ENCODE measurements around the gene OTOGL.
"Not testable (repeated sequence)": the region's sequence is repeated elsewhere in the genome, so short reads cannot be mapped to it uniquely, and the experiment has no call there.

The OTOGL gene

GRCh38 chr12:80129895-80130530 lies 30.7 kb downstream of the OTOGL start:
- no peak for DNase-seq (ENCODE audit: low read depth in 2 of 3, low spot score in 2 of 3)

- no peak for DNase-seq (ENCODE audit: low read depth in 2 of 3, low spot score in 2 of 3)
Observed at GRCh38 chr12:80135624-80136023, 36.3 kb downstream of the OTOGL start.

GRCh38 chr12:80140005-80140404 lies 40.7 kb downstream of the OTOGL start:
- no peak for DNase-seq (ENCODE audit: low read depth in 2 of 3, low spot score in 2 of 3)

- no peak for DNase-seq (ENCODE audit: low read depth in 2 of 3, low spot score in 2 of 3)
Observed at GRCh38 chr12:80142640-80143039, 43.3 kb downstream of the OTOGL start.

- no peak for DNase-seq (ENCODE audit: low read depth in 2 of 3, low spot score in 2 of 3)
Observed at GRCh38 chr12:80143537-80143936, 44.2 kb downstream of the OTOGL start.

GRCh38 chr12:80149547-80150313 lies 50.4 kb downstream of the OTOGL start:
- DNase-seq (ENCODE audit: low read depth in 2 of 3, low spot score in 2 of 3): not testable (repeated sequence)

- no peak for DNase-seq (ENCODE audit: low read depth in 2 of 3, low spot score in 2 of 3)
Observed at GRCh38 chr12:80151131-80151530, 51.8 kb downstream of the OTOGL start.

GRCh38 chr12:80154261-80154660 lies 54.9 kb downstream of the OTOGL start:
- no peak for DNase-seq (ENCODE audit: low read depth in 2 of 3, low spot score in 2 of 3)

GRCh38 chr12:80156306-80156705 lies 57.0 kb downstream of the OTOGL start:
- no peak for DNase-seq (ENCODE audit: low read depth in 2 of 3, low spot score in 2 of 3)

GRCh38 chr12:80157645-80158044 lies 58.3 kb downstream of the OTOGL start:
- DNase-seq (ENCODE audit: low read depth in 2 of 3, low spot score in 2 of 3): no peak

- DNase-seq (ENCODE audit: low read depth in 2 of 3, low spot score in 2 of 3): no peak
Observed at GRCh38 chr12:80161612-80162011, 62.3 kb downstream of the OTOGL start.

GRCh38 chr12:80162177-80162576 lies 62.8 kb downstream of the OTOGL start:
- DNase-seq (ENCODE audit: low read depth in 2 of 3, low spot score in 2 of 3): no peak

GRCh38 chr12:80165746-80166145 lies 66.4 kb downstream of the OTOGL start:
- DNase-seq (ENCODE audit: low read depth in 2 of 3, low spot score in 2 of 3): no peak

GRCh38 chr12:80166751-80167150 lies 67.4 kb downstream of the OTOGL start:
- DNase-seq (ENCODE audit: low read depth in 2 of 3, low spot score in 2 of 3): no peak

GRCh38 chr12:80168936-80169335 lies 69.6 kb downstream of the OTOGL start:
- DNase-seq (ENCODE audit: low read depth in 2 of 3, low spot score in 2 of 3): no peak

GRCh38 chr12:80170915-80171314 lies 71.6 kb downstream of the OTOGL start:
- DNase-seq (ENCODE audit: low read depth in 2 of 3, low spot score in 2 of 3): no peak

GRCh38 chr12:80173083-80173864 lies 73.9 kb downstream of the OTOGL start:
- no peak for DNase-seq (ENCODE audit: low read depth in 2 of 3, low spot score in 2 of 3)

GRCh38 chr12:80175307-80175930 lies 76.1 kb downstream of the OTOGL start:
- no peak for DNase-seq (ENCODE audit: low read depth in 2 of 3, low spot score in 2 of 3)

- no peak for DNase-seq (ENCODE audit: low read depth in 2 of 3, low spot score in 2 of 3)
Observed at GRCh38 chr12:80176706-80177105, 77.4 kb downstream of the OTOGL start.

- DNase-seq (ENCODE audit: low read depth in 2 of 3, low spot score in 2 of 3): no peak
Observed at GRCh38 chr12:80178846-80179245, 79.5 kb downstream of the OTOGL start.

GRCh38 chr12:80183939-80184338 lies 84.6 kb downstream of the OTOGL start:
- no peak for DNase-seq (ENCODE audit: low read depth in 2 of 3, low spot score in 2 of 3)

- no peak for DNase-seq (ENCODE audit: low read depth in 2 of 3, low spot score in 2 of 3)
Observed at GRCh38 chr12:80184926-80185325, 85.6 kb downstream of the OTOGL start.
